Omental fat pad (tissue), 4 donors: ENCODE measurements around the gene TIMP1. TPM values are rescaled to one million over a fixed set of nuclear protein-coding genes. Genes with fewer than 3 reads are reported as not detected.

Experiments used
- ATAC-seq: fragments of 150-250 bp; one replicate; pipeline ENCODE4 v1.9.1; 2016; ENCODE audit warnings: mild to moderate bottlenecking, moderate library complexity; ENCODE audit not compliant: low FRiP score
- DNase-seq: peaks from one replicate; pipeline ENCODE4 v3.0.0-alpha.2; 2019; ENCODE audit warnings: low spot score
- total RNA-seq, 4 donors: library from RNA; depleted of rRNA; stranded (reverse); fragments of >200 nt; gene quantifications; one replicate each; pipeline ENCODE4 v1.1.0, GENCODE V29; 2016
- TF ChIP-seq, protein P1 (sequence below), 3 donors: fragments of 450-650 bp; IDR thresholded peaks; one replicate each; pipeline ENCODE4 v1.5.1; 2016 to 2017; ENCODE audit warnings: antibody characterized with exemption in 3 of 3, mild to moderate bottlenecking in 3 of 3, moderate library complexity in 2 of 3

The TIMP1 gene
- total RNA-seq, 4 donors from 2014 or later, result 92.8 to 1,509 (median 915) TPM

DNA sequence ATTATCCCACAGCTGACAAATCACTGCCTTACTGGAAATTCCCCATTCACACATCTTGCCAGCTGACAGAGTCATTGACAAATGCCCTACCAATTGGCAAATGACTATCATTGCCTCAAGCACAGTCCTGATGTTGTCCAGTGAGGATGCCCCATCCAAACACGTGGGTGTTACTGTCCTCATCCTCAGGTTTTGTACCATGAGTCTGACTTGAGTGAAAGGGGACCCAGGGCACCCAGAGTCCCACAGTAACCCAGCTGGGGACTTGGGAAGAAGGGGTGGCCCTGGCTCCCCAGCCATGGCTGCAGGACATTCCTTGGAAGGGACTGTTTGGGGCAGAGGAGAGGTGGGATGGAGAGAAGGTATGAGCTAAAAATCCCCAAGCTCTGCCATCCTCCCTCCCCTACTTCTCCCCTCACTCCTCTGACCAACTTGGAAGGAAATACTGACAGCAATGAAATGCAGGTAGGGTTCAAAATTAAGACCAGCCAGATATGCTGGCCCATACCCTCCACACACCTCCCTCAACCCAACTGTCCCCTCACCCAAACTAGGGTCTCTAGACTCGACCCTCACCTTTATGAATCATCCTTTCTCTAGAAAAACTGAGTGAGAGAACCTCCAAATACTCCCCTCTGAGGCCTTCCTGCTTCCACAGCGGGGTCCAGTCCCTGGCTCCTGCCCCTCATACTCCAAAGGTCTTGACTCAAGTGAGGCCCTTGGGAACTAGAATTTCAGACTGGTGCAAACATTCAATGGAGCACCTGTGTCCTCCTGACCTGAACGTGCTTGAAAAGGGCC lies 5.1 kb downstream of the TIMP1 start:
- ATAC-seq (peak; percentile 29), DNase-seq (no peak)
- TF ChIP-seq, protein P1, sequence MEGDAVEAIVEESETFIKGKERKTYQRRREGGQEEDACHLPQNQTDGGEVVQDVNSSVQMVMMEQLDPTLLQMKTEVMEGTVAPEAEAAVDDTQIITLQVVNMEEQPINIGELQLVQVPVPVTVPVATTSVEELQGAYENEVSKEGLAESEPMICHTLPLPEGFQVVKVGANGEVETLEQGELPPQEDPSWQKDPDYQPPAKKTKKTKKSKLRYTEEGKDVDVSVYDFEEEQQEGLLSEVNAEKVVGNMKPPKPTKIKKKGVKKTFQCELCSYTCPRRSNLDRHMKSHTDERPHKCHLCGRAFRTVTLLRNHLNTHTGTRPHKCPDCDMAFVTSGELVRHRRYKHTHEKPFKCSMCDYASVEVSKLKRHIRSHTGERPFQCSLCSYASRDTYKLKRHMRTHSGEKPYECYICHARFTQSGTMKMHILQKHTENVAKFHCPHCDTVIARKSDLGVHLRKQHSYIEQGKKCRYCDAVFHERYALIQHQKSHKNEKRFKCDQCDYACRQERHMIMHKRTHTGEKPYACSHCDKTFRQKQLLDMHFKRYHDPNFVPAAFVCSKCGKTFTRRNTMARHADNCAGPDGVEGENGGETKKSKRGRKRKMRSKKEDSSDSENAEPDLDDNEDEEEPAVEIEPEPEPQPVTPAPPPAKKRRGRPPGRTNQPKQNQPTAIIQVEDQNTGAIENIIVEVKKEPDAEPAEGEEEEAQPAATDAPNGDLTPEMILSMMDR (IDR thresholded peaks at IDR 0.05), result no peak

DNA sequence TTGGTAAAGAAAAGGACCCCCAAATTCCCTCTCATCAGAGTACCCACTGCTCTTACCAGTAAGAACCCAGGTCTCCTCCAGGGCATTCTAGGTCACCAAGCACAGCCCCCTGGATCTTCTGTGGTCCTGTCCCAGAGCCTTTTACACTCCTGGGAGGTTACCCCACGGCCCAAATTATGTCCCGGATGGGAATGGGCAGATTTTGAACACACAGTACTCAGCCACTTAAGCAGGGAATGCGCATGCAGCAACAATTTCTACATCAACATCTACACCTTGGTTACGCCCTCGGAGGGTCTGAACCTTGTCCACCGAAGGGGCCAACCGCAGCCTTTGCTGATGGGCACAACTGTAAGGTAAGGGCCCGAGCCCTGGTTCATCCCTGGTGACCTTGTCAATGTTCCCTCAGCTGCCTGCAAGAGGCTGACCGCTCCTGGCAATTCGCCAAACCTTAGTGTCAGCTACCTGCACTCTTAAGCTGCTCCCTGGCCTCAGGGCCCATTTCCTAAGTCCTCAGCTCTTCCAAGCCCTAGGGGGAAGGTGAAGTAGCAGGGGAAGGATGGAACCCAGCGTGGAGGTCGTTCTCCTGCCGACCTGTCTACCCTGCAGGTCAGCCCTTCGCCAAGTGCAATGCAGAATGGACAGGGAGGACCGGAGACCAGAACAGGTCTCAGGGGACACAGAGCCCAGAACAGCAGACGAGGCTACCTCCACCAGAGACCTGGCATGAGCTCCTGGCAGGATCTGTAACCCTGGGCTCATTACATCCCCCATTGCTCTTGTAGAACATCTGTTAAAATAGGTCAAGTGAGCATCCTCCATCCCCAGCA lies 5.9 kb downstream of the TIMP1 start:
- TF ChIP-seq, protein P1 (IDR thresholded peaks at IDR 0.05), result no peak
- DNase-seq, result no peak
- no peak for ATAC-seq

DNA sequence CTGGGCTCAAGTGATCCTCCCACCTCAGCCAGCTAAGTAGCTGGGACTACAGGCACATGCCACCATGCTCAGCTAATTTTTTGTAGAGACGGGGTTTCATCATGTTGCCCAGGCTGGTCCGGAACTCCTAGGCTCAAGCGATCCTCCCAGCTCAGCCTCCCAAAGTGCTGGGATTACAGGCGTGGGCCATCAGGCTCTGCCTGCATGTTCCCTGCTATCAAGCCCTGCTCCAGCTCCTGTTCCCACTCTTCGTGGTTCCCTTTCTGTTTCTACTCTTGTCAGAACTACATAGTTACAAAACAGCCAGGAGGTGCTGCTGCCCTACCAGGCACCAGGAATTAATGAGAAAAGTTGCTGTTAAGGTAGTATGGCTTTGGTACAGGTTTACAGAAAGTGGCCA lies 8.7 kb downstream of the TIMP1 start:
- no peak for DNase-seq
- TF ChIP-seq, protein P1 (IDR thresholded peaks at IDR 0.05), result no peak
- ATAC-seq, result no peak

DNA sequence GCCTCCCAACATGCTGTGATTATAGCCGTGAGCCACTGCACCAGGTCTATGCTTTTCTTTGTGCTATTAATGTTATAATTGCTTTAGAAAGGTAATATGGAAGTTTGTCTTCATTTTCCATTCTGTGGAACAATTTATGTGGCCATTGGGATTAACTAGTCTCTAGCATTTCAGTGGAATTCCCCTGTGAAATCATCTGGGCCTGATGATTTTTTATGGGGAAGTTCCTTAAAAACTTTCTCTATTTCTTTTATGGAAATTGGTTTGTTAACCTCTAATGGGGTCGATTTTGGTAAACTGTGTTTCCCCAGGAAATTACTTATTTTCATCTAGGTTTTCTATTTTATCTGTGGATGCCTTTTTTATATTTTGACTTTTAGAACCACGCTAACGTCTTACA lies 11.3 kb downstream of the TIMP1 start:
- TF ChIP-seq, protein P1 (IDR thresholded peaks at IDR 0.05), result no peak
- ATAC-seq (no peak), DNase-seq (no peak)

DNA sequence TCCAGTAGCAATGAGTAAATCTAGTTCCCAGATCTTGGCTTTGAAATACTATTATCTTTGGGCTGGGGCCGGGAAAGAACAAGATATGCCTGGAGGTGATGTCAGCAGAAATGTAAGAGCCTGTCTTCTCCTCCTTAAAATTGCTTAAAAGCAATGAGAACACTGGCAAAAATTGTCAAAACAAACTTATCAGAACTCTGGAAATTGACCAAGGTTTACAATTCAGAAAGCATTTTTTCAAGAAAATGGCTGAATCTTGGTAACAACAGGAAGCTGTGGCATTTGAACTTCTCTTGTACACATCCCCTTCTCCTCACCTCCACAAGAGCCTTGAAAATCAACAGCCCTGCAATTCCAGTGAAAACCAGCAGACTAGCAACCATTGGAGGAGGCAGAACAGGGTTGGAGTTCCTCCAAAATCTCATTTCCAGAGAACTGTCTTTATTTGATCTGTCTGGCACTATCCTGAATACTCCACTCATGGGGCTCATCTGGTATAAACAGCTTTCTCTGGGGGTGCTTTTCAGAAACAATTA lies 13.5 kb downstream of the TIMP1 start:
- TF ChIP-seq, protein P1 (IDR thresholded peaks at IDR 0.05), result no peak
- ATAC-seq (peak; percentile 73), DNase-seq (no peak)

DNA sequence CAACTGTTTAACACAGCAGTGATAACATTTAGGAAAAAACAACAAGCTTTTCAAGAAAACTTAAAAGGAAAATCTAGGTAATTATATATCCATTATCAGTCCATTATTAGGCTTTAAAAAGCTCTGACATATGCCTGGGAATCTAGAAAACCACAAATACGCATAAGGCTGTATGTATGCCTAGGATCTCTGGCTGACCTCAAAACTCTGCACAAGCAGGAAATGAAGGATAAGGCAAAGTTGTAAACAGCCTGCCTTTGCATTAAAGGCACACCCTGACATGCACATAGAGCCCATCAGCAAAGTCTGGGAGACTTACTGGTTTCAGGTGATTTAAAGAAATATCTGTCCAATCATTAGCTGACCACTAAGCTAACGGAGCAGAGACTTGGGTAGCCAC lies 14.0 kb downstream of the TIMP1 start:
- TF ChIP-seq, protein P1 (IDR thresholded peaks at IDR 0.05), result no peak
- DNase-seq (no peak), ATAC-seq (no peak)
